ENCODE results near the gene CDIPT.
"Not testable (repeated sequence)": the region's sequence is repeated elsewhere in the genome, so short reads cannot be mapped to it uniquely, and the experiment has no call there.

CDIPT gene, protein sequence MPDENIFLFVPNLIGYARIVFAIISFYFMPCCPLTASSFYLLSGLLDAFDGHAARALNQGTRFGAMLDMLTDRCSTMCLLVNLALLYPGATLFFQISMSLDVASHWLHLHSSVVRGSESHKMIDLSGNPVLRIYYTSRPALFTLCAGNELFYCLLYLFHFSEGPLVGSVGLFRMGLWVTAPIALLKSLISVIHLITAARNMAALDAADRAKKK

GRCh38 chr16:29862884-29863668 lies at the start of gene CDIPT:
Gene CDIPT (minus strand): TSS chr16:29863226. CDS start chr16:29862857, 369 bp downstream.
- peak; percentile 89 for DNase-seq (ENCODE audit: low read depth)

DNA sequence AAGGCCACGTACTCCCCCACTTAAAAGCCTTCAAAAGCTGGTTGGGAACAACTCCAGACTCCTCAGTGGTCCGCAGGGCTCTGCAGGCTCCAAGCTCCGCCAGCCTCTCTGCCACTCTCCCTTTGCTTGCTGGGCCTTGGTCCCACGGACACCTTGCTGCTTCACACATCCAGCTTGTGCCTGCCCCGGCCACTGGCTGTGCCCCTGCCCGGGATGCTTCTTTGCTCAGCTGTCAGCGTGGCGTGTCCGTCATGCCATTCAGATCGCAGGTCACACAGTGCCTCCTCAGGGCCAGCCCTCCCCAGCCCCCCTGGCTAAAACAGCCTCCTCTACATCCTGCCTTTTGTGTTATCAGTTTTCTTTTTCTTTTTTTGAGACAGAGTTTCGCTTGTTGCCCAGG lies 49.1 kb upstream of the CDIPT start:
- no peak for DNase-seq (ENCODE audit: low read depth)

- no peak for DNase-seq (ENCODE audit: low read depth)
Measured at GRCh38 chr16:29911676-29912010, 48.6 kb upstream of the CDIPT start.

DNA sequence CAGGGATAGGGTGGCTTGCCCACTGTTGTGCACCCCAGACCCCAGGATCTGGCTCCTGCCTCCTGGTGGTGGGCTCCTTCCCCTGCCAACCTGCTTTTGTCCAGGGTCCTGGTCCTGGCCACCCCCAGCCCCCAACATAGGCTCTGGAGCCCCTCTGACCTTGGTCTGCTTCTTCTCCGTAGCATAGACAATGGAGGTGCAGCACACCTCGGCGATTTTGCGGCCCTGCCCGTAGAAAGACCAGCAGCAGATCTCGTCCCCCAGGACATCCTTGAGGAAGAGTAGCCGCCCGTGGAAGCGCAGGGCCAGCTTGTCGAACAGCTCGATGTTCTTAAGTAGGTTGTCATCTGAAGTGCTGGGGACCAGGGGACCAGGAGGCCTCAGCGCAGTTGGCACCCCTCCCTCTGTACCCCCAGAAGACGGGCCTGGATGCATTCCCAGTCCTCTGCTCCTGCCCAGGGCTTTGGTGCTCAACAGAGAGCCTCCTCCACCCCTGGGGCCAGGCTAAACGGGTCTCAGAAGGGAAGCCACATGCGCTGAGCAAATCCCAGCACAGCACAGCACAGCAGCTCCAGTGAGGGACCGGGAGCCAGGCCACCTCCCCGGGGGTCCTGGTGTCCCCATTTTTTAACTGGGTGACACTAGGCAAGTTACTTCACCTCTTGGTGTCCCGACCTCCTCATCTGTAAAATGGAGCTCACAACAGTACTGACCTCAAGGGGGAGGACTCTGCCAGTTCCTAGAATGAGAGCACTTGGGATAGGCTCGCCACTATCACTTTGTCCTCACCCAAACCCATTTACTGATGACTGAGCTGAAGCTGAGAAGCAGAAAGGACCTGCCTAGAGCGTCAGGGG lies 48.0 kb upstream of the CDIPT start:
- DNase-seq (ENCODE audit: low read depth) = no peak

DNA sequence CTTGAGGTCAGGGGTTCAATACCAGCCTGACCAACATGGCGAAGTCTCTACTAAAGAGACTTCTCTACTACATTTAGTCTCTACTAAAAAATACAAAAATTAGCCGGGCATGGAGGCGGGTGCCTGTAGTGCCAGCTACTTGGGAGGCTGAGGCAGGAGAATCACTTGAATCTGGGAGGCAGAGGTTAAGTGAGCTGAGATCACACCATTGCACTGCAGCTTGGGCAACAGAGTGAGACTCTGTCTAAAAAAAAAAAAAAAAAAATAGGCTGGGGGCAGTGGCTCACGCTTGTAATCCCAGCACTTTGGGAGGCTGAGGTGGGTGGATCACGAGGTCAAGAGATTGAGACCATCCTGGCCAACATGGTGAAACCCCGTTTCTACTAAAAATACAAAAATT lies 46.8 kb upstream of the CDIPT start:
- DNase-seq (ENCODE audit: low read depth) = not testable (repeated sequence)

DNA sequence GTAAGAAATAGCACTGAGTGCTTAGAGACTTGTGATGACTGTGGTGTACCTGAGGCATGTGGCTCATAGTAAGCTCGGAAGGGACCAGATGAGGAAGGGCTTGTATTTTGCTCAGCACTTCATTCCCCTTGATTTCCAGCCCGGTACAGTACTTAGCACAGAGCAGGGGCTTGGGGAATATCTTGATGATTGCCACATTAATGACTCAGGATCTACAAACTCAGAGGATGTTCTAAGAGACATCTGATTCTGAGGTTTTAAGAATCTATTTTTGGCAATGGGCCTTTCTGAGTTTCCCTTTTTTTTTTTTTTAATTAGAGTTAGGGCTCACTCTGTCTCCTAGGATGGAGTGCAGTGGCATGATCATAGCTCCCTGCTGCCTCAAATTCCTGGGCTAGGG lies 46.4 kb upstream of the CDIPT start:
- DNase-seq (ENCODE audit: low read depth) = no peak

DNA sequence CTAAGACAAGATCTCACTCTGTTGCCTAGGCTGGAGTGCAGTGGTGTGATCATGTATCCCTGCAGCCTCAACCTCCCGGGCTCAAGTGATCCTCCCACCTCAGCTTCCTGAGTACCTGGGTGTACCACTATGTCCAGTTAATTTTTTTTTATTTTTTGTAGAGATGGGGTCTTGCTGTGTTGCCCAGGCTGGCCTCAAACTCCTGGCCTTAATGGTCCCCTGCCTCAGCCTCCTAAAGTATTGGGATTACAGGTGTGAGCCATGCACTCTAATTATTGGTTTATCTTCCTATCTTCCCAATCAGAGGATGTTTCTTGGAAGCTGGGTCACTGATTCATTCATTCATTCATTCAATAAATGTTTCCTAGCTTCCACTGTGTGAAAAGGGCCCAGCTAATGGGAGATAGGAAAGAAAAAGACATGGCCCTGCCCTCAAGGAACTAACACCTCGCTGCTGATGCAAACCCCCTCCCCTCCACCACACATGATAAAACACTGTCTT lies 45.7 kb upstream of the CDIPT start:
- DNase-seq (ENCODE audit: low read depth) = no peak

GRCh38 chr16:29907973-29908372 lies 44.9 kb upstream of the CDIPT start:
- DNase-seq (ENCODE audit: low read depth) = no peak

DNA sequence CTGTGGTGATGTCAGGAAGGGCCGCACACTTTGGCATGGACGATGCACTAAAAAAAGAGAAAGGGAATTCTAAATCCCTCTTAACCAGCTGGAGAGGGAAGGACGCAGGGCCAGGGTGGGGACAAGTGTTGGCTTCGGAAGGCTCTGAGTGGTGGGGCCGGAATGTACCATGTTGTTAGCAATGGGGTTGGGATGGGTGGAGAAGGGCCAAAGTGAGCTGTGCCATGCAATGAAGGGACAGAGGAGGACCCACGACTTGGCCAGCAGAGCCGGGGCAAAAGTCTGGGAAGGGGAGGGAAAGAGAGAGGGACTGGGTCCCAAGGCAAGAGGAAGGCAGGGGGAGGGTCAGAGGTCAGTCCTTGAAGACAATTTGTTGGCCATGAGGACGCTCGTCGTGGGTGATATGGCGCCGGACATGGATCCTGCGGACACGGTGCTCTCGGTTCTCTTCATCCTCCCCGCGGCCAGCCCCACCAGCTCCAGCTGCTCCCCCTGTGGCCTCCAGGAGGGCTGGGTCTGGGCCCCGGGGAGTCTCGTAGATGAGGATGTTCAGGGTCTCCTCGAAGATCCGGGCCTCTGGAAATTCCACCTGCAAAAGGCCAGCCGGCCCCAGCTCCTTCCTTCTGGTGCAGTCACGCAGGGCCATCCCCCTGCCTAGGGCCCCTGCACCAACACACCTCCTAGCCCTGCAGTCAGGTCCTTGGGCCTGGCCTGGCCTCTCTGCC lies 43.7 kb upstream of the CDIPT start:
- DNase-seq (ENCODE audit: low read depth) = no peak

DNA sequence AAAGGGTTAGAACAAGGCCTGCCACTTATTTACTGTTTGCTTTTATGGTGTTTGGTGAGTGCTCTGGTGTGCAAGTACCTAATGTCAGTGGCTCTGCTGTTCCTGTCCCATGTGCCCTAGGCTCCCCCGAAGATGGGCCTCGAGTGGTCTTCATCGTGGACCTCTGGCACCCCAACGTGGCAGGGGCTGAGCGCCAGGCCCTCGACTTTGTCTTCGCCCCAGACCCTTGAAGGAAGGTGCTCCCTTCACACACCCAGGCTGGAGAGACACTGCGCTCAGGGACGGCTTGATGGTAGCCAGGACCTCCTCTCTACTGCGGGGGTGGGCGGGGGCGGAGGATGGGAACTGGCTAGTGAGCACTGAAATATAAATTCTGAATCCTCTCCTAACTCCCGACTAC lies 42.6 kb upstream of the CDIPT start:
- DNase-seq (ENCODE audit: low read depth) = no peak

DNA sequence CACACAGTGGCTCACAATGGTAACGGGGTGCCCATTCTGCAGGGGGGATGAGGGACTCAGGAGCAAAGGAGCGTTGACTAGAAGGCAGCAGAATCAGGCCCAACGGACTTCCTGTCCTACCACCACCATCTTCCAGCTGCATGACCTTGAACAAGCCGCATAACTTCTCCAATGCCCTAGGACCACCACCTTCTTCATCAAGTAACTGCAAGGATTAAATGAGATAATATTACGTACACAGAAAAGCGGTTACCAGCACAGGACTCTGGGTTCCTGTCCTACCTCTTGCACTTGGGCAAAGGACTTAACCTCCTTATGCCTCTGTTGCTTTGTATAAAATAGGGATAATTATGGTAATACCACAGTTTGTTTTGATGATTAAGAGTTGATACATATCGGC lies 41.9 kb upstream of the CDIPT start:
- no peak for DNase-seq (ENCODE audit: low read depth)

DNA sequence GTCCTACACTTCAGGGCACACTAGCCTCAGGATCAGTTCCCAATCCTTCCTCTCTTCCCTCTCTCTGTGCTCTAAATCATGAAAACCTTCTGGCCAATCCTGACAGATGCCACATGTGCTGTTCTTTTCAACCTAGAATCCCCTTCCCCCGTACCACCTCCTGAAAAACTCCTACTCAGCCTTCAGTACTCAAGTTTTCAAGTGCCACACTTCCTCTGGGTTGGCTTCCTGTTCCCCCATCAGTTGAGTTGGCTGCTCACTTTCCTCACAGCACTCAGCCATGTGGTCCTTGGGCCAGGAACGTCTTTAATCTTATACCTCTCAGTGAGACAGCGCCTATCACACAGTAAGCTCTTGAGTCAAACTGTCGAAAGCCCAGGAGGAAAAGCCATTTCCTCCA lies 40.6 kb upstream of the CDIPT start:
- DNase-seq (ENCODE audit: low read depth) = no peak

- DNase-seq (ENCODE audit: low read depth) = no peak
Measured at GRCh38 chr16:29901607-29901945, 38.5 kb upstream of the CDIPT start.

DNA sequence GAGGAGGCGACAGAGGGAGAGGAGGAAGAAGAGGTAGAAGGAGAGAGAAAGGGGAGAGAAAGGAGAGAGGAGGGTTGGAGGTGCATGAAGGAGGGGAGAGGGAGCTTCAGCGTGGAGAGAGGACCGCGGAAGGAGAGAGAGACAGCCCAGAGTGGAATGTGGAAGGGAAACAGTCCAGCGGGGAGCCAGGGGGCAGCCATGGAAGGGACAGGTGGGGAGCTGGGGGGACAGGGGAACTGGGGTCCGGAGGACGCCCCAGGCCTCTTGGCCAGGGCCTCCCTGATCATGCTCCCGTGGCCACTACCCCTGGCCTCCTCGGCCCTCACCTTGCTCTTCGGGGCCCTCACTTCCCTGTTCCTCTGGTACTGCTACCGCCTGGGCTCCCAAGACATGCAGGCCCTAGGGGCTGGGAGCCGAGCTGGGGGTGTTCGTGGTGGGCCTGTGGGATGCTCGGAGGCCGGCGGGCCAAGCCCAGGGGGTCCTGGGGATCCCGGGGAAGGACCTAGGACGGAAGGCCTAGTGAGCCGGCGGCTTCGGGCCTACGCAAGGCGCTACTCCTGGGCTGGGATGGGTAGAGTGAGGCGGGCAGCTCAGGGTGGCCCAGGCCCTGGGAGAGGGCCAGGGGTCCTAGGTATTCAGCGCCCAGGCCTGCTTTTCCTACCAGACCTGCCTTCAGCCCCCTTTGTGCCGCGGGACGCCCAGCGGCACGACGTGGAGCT lies 38.0 kb upstream of the CDIPT start:
- no peak for DNase-seq (ENCODE audit: low read depth)

DNA sequence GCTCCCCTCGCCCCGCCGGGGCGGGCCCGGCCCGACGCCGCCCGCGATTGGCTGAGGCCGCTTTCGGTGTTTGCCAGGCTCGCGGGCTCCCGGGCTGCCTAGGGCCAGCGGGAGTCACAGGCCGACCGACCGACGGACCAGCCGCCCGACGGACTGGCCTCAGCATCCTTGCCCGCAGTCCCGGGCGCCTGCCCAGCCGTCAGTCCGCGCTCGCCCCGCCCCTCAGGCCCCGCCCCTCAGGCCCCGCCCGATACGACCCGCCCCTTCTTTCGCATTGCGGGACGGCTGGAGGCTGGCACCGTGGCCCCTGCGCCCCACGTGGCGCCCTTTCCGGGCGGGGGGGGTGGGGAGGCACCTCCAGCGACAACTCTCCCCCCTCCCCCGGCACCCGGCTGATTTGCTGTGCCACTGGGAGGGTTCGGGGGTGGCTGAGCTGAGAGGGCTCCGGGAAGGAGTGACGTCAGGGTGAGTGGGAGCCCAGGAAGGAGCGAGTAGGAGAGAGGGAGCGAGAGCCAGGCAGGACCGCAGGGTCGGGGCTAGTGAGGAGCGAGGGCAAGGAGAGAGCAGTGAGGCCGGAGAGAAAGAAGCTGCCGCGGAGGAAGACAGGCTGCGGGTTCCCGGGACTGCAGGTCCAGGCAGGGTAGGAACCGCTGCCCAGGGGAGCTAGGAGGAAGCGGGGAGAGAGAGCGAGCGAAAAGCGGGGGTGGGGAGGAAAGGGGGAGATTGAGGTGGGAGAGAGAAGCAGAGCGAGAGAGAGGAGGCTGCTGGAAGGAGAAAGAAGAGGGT lies 37.3 kb upstream of the CDIPT start, which contains the start of gene ASPHD1:
Gene ASPHD1 (plus strand): TSS at position 387 of the 786 bp plus-strand sequence. CDS start 484 bp downstream, outside the sequence.
- peak; percentile 74 for DNase-seq (ENCODE audit: low read depth)

GRCh38 chr16:29899516-29900101 lies 36.6 kb upstream of the CDIPT start, which contains the start of gene SEZ6L2:
Gene SEZ6L2 (minus strand): TSS chr16:29899550. CDS start chr16:29899019, 531 bp downstream.
- peak; percentile 16 for DNase-seq (ENCODE audit: low read depth)

- DNase-seq (ENCODE audit: low read depth) = no peak
Measured at GRCh38 chr16:29898804-29899515, 35.9 kb upstream of the CDIPT start.

DNA sequence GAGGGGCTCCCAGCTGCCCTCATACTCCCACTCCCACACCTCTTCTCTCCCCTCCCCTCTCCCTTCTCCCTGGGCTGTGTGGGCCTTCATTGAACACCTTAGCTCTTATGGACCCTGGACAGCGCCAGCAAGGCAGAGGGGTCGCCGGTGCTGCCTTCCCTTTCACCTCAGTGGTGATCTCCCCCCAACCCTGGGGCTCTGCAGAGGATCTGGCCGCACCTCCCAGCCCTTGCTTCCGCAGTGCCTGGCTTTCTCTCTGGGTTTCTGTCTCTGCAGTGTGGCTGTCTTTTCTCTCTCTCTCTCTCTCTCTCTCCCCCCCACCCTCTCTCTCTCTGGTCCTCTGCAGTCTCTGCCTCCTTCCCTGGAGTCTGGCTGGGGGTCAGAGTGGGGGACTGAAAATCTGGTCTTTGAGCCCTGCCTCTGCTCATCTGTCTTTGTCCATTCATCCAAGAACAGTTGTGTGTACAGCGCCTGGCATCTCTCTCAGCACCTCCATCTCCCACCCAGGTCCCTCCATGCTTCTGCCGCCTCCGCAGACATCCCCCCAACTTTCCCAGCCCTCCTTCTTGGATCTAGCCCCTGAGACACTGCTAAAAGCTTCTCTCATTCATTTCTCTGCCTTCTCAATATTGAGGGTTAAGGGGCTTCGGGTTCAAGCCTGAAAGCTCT lies 35.2 kb upstream of the CDIPT start:
- DNase-seq (ENCODE audit: low read depth) = no peak

GRCh38 chr16:29897333-29897732 lies 34.3 kb upstream of the CDIPT start:
- DNase-seq (ENCODE audit: low read depth) = no peak
